HL-60/S4 treated with retinoic acid at 250 ng/mL for 4 days and 3 days (cell line): Measurements from ENCODE around the gene ADGRF1.

Source experiments
- in situ Hi-C: fragments of 300-500 bp; cut with MboI; formaldehyde crosslinking; loops from 2 replicates; pipeline ENCODE4 v1.7.0; 2022; ENCODE audit warnings: low sequenced_read_pairs

The ADGRF1 gene

DNA sequence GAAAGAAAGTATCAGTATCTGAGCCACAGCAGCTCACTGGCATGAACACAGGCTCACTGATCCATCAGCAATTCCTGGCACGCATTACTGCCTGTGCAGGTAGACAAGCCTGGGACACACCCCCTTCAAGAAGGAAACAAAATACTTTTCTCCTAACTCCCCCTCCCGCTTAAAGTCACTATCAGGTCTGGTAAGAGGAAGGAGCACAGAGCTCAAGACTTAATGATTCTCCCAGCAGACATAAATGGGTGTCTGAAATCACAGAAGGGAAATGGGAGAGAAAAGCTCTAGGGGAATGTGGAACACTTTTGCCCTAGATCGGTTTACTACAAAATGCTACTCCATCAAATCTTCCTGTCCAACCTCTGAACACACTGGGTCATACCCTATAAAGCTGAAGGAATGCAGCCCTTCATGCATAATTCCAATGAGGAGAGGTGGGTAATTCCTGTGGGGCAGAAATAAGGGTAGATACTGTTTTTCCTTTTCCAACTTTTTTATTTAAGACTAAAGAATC is at the start of gene ADGRF1:
Gene ADGRF1, minus strand, starts transcription at position 58 of the 517 bp plus-strand sequence. CDS start 13,271 bp downstream, outside the sequence.
- in situ Hi-C loops, result no loop called here

DNA sequence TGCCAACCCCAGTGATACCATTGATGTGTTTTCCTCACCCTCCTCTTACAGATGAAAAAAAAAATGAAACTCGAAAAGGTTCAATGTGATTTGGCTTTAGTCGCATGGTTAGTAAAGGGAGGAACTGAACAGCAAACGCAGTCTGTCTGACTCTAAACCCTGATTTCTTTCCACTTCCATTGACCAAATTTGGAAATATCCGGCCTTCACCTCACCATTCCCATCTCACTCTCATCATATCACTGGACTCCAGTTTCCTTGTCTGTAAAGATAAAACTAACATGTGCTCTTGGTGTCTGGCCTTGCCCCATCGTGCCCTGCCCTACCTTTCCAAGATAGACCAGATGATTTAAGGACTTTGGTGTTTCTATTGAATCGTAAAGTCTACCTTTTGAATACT is 48.7 kb upstream of the ADGRF1 start:
- in situ Hi-C loops, result loop anchor here (25.0 kb wide), 1 partner anchor 221 kb away; the partner anchor contains the start of gene TNFRSF21

DNA sequence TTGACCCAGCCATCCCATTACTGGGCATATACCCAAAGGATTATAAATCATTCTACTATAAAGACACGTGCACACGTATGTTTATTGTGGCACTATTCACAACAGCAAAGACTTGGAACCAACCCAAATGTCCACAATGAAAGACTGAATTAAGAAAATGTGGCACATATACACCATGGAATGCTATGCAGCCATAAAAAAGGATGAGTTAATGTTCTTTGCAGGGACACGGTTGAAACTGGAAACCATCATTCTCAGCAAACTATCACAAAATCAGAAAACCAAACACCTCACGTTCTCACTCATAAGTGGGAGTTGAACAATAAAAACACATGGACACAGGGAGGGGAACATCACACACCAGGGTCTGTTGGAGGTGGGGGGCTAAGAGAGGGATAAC is 47.3 kb upstream of the ADGRF1 start:
- in situ Hi-C loops, result loop anchor here (25.0 kb wide), 1 partner anchor 223 kb away; the partner anchor contains the start of gene TNFRSF21

DNA sequence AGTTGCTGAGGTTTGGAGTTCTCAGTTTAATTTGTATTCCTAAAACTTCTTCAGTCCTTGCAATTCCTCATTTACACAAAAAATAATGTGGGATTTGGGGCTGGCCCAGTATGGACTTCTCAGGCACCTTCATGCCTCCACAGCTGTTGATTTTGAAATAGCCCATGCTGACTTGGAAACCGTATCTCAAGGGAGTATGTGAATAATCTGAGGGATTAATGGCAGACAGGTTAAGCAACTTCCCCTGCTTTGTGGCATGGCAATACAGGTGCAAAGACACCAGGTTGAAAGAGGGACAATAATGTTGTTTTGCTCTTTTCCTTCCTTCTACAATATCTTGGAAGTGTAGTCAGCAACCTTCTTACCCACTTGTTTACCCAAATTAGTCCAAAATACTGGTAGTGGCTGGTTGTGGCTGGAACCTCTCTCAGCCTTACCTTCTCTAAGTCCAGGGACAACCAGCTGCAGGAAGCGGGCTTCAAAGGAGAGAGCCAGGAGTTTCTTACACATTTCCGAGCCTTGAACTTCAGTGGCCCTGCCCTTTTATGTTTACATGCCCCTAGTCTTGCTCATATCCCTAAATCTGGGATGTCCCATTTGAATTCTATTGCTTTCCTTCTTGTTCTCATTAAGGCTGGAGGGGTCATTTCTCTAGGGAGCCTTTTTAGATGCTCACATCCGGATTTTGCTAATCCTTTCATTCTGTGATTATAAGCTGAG is 44.1 kb upstream of the ADGRF1 start:
- in situ Hi-C loops, result loop anchor here (25.0 kb wide), 1 partner anchor 226 kb away; the partner anchor contains the start of gene TNFRSF21

DNA sequence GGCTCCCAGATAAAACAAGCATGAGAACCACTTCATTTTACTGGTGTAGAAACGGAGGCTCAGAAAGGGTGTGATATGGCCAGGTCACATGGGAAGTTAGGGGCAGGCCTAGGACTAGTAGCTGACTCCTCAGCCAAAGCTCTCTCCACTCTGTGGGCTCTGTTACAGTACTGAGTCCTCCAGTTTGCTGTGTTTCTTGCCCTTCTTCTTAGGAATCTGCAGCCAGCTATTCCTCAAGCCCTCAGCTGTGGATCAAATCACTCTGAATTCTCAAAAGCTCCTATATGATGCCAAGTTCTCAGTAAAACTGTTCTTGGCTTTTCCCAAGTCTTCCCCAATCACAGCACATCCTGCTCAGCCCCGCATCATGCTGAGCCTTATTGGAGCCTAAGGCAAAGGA is 42.5 kb upstream of the ADGRF1 start:
- in situ Hi-C loops, result loop anchor here (25.0 kb wide), 1 partner anchor 228 kb away; the partner anchor contains the start of gene TNFRSF21

DNA sequence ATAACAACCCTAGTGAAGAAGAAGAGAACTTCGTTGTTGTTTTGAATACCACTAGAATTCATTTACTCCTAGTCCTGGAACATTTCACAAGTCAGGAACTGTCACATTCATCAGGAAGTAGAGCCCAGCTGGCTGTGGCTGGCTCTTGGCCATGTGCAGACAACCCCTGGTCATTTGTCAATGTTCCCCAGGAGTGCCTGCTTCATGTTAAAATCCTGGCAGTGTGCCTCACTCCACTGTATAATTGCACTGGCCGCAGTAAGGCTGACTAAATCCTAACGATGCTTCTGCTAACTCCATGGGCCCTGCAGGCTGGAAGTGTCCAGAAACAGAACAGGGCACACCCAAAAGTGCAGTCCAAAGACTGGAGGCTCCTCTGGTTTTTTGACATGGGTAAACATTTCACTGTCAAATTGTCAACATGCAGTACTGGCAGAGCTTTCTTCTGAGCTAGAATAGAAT is 41.5 kb upstream of the ADGRF1 start:
- in situ Hi-C loops, result loop anchor here (25.0 kb wide), 1 partner anchor 229 kb away; the partner anchor contains the start of gene TNFRSF21

DNA sequence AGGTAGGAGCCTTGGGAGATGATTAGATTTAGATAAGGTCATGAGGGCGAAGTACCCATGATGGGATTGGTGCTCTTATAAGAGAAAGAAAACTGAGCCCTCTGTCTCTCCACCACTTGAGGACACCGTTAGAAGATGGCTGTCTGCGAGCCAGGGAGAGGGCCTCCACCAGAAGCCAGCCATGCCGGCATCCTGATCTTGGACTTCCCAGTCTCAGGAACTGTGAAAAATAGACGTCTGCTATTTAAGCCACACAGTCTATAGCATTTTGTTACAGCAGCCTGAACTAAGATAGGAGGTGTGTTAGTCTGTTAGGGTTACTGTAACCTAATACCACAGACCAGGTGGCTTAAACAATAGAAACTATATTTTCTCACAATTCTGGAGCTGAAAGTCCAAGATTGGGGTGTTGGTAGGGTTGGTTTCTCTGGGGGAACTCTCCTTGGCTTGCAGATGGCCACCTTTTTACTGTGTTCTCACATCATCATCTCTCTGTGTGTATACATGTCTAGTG is 38.0 kb upstream of the ADGRF1 start:
- in situ Hi-C loops, result loop anchor here (25.0 kb wide), 1 partner anchor 232 kb away; the partner anchor contains the start of gene TNFRSF21

DNA sequence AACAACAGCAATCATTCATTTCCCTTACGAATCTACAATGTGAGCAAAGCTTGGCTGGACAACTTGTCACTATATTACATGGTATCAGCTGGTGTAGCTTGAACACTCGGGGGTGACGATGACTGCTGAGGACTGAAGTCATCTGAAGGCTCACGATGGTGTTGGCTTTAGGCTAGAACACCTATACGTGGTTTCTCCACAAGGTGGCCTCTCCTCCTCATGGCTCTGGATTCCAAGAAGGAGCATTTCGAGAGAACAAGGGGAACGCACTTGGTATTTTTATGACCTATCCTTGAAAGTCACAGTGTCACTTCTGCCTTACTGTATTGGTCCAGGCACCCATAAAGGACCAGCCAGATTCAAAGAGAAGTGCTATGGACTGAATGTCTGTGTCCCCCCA is 37.5 kb upstream of the ADGRF1 start:
- in situ Hi-C loops, result loop anchor here (25.0 kb wide), 1 partner anchor 233 kb away; the partner anchor contains the start of gene TNFRSF21

DNA sequence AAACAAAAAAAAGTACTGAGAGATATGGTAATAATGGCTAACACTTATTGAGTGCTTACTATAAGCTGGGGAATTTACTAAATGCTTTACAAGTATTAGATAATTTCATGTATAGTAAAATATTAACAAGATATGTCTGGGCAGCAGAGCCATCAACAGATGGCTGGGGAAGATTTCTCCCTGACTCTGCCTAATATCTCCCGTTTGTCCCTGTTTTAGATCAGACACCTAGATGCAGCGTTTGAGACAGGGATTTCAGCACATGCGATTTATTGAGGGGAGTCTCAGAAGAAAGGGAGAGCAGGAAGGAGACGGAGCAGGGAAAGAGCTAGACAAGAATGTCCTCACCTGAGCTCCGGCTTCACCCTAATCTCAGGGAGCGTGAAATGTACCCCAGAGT is 36.9 kb upstream of the ADGRF1 start:
- in situ Hi-C loops, result loop anchor here (25.0 kb wide), 1 partner anchor 233 kb away; the partner anchor contains the start of gene TNFRSF21

DNA sequence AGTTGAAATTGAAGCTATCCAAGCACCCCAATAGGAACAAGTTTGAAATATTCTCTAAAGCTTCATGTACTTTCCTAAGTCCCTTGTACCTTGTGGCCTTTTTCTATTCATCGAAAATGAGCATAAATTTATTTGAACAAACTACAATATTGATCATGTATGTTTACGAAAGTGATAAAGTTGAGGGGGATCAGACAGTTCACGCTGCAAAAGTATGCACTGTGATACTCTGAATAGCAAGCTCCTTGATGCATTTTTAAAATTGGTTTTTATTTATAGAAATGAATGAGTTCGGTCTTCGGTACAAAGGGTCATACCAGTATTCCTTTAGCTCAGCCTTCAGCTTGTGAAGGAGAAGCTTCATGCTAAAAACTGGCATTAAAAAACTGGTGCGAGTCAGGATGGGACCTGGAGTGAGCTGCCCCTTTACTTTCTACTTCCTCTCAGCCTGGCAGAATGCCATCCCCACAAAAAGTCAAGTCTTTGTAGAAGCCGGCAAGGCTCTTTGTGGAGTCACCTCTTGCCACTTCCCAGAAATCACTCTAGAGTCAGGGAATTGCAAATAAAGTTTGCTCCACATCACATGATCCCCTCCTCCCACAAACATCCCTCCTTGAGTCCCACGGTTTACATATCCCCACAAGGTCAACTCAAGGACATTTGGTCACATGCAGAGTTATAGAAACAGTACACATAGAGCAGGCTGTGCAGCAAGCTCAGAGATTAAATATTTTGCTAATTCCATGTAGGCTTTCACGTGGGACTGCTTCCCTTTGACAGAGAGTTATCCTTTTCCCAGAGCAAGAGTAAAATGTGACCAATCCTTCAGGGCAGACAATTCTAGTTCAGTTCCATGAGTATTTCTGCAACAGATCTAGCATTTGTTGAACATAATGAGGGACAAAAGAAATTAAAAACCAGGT is 34.6 kb upstream of the ADGRF1 start:
- in situ Hi-C loops, result loop anchor here (25.0 kb wide), 1 partner anchor 236 kb away; the partner anchor contains the start of gene TNFRSF21

DNA sequence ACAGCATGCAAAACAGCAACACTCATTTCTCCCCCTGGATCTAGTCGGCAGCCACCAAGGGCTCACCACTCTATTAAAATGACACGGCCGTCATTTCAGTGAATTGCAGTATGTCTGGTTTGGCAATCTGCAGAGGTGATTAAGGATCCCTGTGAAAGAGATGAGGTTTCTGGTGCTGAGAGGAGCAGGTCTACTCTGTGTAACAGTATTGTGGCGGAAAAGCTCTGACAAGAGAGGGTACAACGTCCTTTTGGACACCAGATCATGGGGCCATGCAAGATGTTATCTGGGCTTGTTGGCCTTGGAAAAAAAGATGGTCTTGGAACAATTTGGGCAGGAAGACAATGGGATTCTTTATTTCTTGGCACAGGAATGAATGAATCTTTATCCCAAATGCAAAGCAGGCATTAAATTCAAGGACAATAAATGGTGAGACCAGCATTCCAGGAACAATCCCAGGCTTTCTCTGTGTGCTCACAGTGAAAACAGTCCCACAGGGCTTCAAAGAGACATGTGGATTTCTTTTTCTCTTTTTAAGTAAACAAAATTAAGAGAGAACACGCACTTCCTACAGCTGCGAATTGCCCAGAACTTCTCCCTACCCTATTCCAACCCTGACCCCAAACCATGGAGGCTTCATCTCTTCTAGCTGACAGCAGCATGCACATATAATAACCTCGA is 33.7 kb upstream of the ADGRF1 start:
- in situ Hi-C loops, result loop anchor here (25.0 kb wide), 1 partner anchor 236 kb away; the partner anchor contains the start of gene TNFRSF21

DNA sequence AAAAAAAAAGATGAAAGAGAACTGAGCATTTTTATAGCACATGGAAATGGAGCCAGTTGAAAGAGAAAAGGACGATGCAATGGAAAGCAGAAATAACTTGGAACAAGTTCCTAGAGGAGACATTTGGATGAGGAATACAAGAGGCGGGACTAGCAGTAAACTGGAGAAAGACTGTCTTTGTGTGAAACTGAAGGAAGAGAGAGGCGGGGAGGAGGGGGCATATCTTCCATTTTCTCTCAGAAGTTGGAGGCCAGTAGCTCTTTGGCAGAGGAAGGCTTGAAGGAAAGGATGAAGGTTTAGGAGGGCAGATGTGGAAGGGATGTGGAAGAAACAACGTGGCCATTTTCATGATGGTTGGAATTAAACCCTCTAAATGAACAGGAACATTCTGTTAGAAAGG is 33.0 kb upstream of the ADGRF1 start:
- in situ Hi-C loops, result loop anchor here (25.0 kb wide), 1 partner anchor 237 kb away; the partner anchor contains the start of gene TNFRSF21

DNA sequence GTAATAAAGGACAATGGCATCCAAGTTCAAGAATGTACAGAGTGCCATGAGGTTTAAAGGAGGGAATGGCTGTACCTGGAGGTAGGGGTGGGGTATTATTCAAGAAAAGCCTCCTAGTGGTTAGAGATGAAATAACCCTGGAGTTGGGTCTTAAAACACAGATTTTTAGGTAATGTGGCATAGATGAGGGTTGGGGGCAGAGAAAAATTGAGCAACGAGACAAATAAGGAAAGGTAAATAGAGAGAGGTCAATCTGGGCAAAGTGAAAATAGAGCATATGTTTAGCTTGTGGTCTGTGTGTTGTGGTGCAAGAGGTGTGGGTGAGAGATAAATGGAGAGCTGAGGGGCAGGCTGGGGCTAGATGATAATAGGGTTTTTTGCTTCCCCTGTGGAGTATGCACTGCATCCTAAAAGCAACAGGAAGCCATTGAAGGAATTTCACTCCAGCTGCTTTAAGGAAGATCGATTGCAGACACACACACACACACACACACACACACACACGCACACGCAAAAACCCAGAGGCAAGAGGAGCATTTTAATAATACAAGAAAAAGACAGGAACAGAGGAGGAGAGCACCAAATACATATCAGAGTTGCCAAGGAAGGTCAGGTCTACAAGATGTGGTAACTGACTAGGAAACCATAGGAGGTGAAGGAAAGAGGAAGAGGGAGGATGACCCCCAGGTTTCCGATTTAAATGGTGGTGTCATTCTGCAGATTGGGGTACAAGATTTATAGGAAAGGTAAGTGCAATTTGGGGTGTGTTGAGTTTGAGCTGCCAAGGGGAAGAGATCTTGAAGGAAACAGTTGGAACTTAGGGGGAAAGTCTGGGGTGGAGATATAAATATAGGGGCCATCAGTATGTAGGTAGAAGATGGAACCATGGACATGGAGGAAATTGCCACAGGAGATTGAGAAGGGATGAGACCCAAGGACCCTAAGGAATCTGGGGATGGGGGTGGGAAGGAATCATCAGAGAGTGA is 31.3 kb upstream of the ADGRF1 start:
- in situ Hi-C loops, result no loop called here

DNA sequence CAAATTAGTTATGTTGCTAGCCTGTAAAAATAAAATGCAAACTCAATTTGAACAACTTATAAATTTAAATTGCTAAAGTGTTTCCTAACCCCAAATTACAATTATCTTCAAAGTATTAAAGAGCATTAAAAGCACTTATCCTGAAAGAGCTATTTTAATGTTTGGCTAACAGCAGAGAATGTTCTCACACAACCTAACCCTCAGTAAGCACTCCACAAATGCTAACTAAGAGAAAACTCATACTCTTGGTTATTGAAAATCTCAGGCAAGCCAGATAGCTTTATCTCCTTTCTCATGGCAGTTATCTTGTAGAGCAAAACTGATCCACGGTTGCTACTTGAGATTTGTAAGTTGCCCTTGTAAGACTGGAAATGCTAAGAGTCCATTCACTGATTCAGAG is 30.5 kb upstream of the ADGRF1 start:
- in situ Hi-C loops, result no loop called here

DNA sequence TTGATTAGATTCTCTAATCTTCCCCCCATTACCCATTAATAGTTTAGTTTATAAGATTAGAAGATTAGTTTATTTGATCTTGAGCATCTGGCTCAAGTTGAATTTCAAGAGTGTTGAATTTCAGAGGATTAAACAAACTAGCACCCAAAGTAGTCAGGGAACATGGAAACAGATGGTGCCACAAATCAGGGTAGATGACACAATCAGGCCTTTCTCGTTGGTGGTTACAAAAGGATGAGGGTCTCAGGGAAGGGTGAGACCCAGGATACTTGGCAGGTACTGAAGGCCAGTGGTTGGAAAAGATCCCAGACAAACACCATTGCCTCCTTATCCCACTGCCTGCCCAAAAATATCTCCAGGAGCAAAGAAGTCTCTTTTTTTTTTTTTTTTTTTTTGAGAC is 29.5 kb upstream of the ADGRF1 start:
- in situ Hi-C loops, result no loop called here

DNA sequence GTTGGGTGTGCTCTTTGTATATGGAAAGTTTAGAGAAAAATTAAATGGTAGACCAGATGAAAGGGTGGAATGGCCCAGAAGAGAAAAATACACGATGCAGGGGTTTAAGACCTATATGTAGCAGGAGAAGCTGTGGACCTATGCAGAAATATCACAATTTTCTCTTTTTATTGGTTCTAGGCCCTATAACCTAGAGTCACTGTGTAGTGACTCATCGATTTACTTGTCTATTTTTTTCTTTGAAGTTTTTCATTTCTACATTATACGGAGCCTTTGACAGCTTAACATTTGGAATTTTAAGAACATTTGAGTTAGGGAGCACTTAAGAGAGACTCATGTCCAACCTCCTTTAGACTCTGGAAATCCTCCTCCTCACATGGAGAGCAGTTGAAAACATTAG is 28.3 kb upstream of the ADGRF1 start:
- in situ Hi-C loops, result no loop called here

DNA sequence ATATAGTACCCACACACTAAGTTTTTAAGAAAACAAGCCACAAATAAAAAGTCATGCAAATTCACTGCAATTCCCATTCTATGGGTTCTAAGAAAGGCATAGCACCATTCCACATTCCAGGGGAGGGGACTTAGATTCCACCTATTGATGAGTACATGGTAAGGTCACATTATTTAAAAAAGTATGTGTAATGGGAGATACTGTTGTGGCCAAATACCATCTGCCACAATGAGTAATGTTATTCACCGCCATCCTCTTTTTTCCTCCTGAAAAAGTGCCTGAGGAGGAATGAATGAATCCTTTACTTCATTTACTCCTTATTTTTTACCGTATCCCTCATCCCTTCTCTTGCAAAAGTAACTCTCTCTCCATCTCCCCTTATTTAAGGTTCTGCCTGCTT is 27.0 kb upstream of the ADGRF1 start:
- in situ Hi-C loops, result no loop called here

DNA sequence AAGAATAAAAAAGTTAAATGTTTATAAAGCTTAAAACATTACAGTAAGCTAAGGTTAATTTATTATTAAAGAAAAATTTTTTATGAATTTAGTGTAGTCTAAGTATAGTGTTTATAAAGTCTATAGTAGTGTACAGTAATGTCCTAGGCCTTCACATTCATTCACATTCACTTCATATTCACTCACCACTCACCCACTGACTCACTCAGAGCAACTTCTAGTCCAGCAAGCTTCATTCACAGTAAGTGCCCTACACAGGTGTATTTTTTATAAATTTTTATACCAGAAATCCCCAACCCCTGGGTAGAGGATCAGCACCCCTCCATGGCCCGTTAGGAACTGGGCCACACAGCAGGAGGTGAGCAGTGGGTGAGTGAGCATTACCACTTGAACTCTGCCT is 24.3 kb upstream of the ADGRF1 start:
- in situ Hi-C loops, result no loop called here

DNA sequence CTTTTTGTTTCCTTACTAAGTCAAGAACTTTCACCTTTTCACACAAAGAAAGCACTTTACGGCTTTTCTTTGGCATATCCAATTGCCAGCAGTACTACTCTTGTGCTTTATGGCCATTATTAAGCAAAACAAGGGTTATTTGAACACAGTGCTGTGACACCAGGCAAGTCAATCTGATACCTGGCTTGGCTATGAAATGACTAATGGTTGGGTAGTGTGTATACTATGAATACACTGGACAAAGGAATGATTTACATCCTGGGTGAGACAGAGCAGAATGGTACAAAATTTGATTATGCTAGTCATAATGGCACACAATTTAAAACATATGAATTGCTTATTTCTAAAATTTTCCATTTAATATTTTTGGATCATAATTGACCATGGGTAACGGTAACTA is 22.1 kb upstream of the ADGRF1 start:
- in situ Hi-C loops, result no loop called here
